Ishikawa (cell line): ENCODE data around the gene C4orf33.

Experiments
- CEBPB ChIP-seq: IDR thresholded peaks from 2 replicates; pipeline ENCODE4 v1.6.1; 2012
- CREB1 ChIP-seq: IDR thresholded peaks from 2 replicates; pipeline ENCODE4 v1.6.1; 2012; ENCODE audit warnings: low read depth
- EGR1 ChIP-seq: IDR thresholded peaks from 2 replicates; pipeline ENCODE4 v1.6.1; 2012
- EP300 ChIP-seq: IDR thresholded peaks from 2 replicates; pipeline ENCODE4 v1.6.1; 2012; ENCODE audit warnings: borderline replicate concordance
- FOXM1 ChIP-seq: IDR thresholded peaks from 2 replicates; pipeline ENCODE4 v1.6.1; 2012; ENCODE audit warnings: low read depth, borderline replicate concordance
- NFIC ChIP-seq: IDR thresholded peaks from 2 replicates; pipeline ENCODE4 v1.6.1; 2012
- RAD21 ChIP-seq: IDR thresholded peaks from 2 replicates; pipeline ENCODE4 v1.6.1; 2012; ENCODE audit warnings: low read depth
- TAF1 ChIP-seq: IDR thresholded peaks from 2 replicates; pipeline ENCODE4 v1.6.1; 2012; ENCODE audit warnings: low read depth, mild to moderate bottlenecking
- TCF12 ChIP-seq: IDR thresholded peaks from 2 replicates; pipeline ENCODE4 v1.6.1; 2012; ENCODE audit warnings: low read depth
- TEAD4 ChIP-seq: IDR thresholded peaks from 2 replicates; pipeline ENCODE4 v1.6.1; 2012
- YY1 ChIP-seq: IDR thresholded peaks from 2 replicates; pipeline ENCODE4 v1.6.1; 2012; ENCODE audit warnings: low read depth
- TF ChIP-seq, protein P1 (sequence below): IDR thresholded peaks from 2 replicates; pipeline ENCODE4 v1.6.1; 2012
- TF ChIP-seq, protein P2 (sequence below): IDR thresholded peaks from 2 replicates; pipeline ENCODE4 v1.6.1; 2012; ENCODE audit warnings: low read depth, mild to moderate bottlenecking

DNA sequence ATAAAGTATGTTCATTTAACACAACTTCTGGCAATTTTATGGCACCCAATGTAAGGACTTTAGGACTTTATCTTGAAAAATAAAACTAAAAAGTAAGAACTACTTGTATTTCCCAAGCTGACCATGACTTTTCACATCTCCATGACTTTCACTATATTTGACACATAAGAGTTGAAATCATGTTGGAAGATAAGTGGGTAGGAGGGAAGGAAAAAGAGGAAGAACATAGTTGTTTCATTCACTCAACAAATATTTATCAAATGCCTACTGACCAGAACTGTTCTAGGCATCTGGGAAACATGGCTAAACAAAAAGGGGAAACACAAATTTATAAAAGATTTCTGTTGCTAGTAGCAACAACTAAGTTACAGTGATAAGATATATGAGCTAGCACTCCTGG lies 18.6 kb upstream of the C4orf33 start:
- TF ChIP-seq TAF1 (no peak), CEBPB (no peak), TEAD4 (no peak), TCF12 (no peak), EP300 (no peak), RAD21 (no peak), FOXM1 (no peak), EGR1 (no peak), YY1 (no peak), NFIC (no peak), CREB1 (no peak)
- TF ChIP-seq, protein P1, sequence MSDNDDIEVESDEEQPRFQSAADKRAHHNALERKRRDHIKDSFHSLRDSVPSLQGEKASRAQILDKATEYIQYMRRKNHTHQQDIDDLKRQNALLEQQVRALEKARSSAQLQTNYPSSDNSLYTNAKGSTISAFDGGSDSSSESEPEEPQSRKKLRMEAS = no peak
- TF ChIP-seq, protein P2, sequence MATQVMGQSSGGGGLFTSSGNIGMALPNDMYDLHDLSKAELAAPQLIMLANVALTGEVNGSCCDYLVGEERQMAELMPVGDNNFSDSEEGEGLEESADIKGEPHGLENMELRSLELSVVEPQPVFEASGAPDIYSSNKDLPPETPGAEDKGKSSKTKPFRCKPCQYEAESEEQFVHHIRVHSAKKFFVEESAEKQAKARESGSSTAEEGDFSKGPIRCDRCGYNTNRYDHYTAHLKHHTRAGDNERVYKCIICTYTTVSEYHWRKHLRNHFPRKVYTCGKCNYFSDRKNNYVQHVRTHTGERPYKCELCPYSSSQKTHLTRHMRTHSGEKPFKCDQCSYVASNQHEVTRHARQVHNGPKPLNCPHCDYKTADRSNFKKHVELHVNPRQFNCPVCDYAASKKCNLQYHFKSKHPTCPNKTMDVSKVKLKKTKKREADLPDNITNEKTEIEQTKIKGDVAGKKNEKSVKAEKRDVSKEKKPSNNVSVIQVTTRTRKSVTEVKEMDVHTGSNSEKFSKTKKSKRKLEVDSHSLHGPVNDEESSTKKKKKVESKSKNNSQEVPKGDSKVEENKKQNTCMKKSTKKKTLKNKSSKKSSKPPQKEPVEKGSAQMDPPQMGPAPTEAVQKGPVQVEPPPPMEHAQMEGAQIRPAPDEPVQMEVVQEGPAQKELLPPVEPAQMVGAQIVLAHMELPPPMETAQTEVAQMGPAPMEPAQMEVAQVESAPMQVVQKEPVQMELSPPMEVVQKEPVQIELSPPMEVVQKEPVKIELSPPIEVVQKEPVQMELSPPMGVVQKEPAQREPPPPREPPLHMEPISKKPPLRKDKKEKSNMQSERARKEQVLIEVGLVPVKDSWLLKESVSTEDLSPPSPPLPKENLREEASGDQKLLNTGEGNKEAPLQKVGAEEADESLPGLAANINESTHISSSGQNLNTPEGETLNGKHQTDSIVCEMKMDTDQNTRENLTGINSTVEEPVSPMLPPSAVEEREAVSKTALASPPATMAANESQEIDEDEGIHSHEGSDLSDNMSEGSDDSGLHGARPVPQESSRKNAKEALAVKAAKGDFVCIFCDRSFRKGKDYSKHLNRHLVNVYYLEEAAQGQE = no peak
